ENCODE results near the gene COL8A1.

Gene COL8A1

DNA sequence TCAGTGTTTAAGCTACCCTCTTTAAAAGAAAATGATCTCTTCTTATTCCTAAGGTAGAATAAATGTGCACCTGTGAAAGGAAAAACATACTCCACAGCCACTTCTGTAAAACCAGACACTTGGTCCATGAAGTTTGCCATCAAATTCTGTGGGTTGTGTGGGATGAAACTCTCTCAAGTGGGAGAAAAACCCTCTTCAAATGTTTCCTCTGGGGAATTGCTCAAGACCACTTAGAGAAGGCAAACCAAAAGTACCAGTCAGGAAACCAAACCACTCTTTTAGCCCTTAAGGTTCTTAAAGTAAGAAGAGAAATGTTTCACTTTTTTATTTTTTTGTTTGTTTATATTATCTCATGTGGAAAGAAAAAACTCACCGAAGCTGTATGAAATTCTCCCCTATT is 1.2 kb downstream of the COL8A1 start:
- no peak for DNase-seq (ENCODE audit: low read depth)

GRCh38 chr3:99640214-99640851 is 1.9 kb downstream of the COL8A1 start:
- DNase-seq (ENCODE audit: low read depth): no peak

DNA sequence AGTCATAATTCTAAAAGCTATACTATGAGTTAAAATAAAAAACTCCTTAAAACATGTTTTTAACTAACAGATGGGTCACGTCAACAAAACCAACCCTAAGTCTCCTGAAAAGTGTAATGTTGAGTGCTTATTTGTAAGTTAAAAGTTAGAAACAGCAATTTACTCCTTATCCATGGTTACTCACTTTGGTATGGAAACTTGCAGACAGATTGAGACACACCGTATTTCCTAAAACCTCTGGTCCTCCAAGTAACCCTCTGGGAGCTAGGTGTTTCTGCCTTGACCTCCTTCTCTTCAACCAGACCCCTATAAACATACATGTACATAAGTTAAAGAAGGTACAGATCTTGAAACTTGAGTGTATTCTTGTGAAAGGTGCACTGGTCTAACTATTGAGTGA is 3.1 kb downstream of the COL8A1 start:
- DNase-seq (ENCODE audit: low read depth): no peak

GRCh38 chr3:99641982-99642381 is 3.6 kb downstream of the COL8A1 start:
- no peak for DNase-seq (ENCODE audit: low read depth)

DNA sequence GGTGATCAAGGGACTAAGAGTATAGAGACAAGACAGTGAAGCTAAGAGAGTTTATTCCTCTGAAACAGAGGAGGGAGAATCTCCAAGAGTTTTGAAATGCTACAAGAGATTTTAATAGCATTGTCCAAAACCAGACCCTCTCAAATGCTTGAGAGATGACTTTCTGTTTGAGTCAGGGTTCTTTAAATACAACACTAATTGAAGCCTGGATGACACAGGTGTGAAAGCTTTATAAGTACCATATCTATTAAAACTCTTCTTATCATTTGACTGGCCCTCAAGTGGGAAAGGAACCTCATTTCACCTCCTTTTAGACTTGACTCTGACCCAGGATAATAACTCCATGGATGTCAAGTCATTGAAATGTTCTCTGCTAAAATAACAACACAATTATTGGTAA is 5.6 kb downstream of the COL8A1 start:
- no peak for DNase-seq (ENCODE audit: low read depth)

DNA sequence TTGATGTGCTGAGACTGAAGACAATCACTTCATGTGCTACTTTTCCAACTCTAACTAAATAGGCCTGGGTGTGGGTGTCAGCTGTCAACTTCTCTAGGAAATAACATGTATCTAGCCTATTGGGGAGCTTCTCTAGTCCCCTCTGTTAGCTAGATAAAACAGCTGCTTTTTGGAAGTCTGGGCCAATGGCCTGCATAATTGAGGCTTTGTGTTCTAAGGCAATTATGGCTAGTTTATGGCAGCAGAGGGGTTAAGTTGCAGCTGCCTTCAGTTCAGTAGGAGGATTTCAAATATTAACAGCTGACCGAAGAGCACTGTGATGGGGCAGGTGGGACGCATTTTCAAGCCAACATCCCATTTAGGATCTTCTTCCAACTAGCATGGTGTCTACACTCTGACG is 6.4 kb downstream of the COL8A1 start:
- no peak for DNase-seq (ENCODE audit: low read depth)

DNA sequence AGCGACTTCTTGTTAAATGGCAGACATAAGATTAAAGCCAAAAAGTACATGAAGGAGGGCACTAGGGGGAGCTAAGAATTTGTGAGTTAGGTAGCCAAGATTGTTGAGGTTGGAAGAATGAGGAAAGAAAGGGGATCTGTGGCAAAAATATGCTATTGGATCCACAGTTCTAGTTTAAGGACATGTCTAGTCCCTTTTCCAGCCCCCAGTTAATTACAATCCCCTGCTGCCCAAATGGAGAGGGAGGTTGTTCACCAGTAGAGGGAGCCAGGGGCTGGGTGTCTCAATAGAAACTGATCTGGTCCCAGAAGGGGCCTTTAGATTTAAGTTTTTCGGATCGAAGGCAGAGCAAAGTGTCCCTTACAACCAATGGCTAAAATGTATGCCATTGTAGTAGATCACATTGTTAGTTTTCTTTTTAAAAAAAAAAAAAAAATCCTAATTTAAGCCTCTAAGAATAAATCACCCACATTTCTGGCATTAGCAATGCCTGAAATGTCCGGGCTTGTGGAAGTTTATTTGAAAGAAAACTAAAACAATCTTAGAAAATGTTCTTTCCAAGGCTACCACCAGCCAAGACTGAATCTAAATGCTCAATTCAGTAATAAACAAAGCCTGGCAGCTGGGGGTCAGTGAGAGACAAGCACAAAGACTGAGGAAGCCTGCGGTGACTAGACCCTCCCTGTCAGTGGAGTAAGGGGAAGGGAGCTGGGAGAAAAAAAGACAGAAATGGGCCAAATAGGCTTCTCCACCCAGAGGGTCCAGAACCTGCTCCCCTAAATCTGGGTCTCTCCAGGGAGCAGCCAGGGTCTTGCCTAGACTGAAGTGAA is 7.1 kb downstream of the COL8A1 start:
- DNase-seq (ENCODE audit: low read depth): no peak

- DNase-seq (ENCODE audit: low read depth): no peak
Measured at GRCh38 chr3:99646107-99646435, 7.7 kb downstream of the COL8A1 start.

- DNase-seq (ENCODE audit: low read depth): no peak
Measured at GRCh38 chr3:99647081-99647480, 8.7 kb downstream of the COL8A1 start.

DNA sequence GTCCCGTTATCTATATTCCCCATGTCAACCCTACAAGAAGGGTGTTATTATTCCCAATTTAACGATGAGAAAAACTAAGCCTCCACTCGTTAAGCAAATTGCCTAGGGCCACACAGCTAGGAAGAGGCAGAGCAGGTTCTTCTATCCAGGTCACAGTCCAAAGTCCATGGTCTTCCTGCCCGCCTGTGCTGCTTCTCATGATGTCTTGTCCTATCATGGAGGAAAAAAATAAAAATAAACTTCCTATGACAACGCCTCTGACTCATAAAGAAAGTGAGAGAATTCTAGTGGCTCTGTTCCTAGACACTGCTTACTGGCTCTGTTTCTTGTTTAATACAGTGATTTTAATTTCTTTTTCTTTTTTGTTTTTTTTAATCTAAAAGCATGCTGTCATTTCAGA is 9.7 kb downstream of the COL8A1 start:
- DNase-seq (ENCODE audit: low read depth): no peak

- no peak for DNase-seq (ENCODE audit: low read depth)
Measured at GRCh38 chr3:99648516-99648915, 10.1 kb downstream of the COL8A1 start.

GRCh38 chr3:99651531-99651930 is 13.1 kb downstream of the COL8A1 start:
- DNase-seq (ENCODE audit: low read depth): no peak

- DNase-seq (ENCODE audit: low read depth): no peak
Measured at GRCh38 chr3:99656624-99657023, 18.2 kb downstream of the COL8A1 start.

- DNase-seq (ENCODE audit: low read depth): no peak
Measured at GRCh38 chr3:99658274-99658673, 19.9 kb downstream of the COL8A1 start.

- no peak for DNase-seq (ENCODE audit: low read depth)
Measured at GRCh38 chr3:99659032-99659431, 20.6 kb downstream of the COL8A1 start.

DNA sequence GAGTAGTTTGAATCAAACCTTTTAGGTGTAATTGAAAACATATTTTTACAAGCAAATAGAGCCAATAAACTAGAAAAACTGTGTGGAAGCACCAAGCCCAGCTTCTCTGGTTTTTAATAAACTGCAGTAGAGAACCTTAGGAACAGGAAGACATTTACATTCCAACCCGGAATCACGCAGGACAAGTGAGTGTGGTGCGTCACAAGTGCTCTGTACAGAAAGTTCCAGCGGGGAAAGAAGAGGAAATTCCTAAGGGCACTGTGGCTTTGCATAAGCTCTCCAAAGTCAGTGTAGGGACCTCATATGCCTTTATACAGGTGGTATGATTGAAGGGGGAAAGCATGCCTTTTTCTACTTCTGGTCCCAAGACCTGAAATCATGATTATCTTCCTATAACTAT is 21.6 kb downstream of the COL8A1 start:
- DNase-seq (ENCODE audit: low read depth): no peak

- DNase-seq (ENCODE audit: low read depth): no peak
Measured at GRCh38 chr3:99662838-99663570, 24.6 kb downstream of the COL8A1 start.

DNA sequence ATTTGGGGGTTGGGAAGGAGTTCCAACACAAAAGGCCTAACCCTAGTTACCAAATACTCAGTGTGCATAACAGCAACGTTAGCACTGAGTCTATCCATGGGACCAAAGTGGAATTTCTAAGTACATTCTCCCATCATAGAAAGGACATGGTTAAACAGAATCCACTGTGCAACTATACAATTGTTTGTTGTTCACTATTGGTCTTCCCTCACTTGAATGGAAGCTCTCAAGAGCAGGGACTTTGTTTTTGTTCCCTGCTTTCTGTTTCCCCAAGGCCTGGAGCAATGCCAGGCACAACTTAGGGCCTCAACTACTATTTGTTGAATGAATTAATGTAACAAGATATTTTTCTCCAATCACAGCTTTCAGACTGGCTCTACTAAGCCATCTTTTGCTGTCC is 25.6 kb downstream of the COL8A1 start:
- no peak for DNase-seq (ENCODE audit: low read depth)

- no peak for DNase-seq (ENCODE audit: low read depth)
Measured at GRCh38 chr3:99665017-99665416, 26.6 kb downstream of the COL8A1 start.

- DNase-seq (ENCODE audit: low read depth): no peak
Measured at GRCh38 chr3:99666201-99666600, 27.8 kb downstream of the COL8A1 start.

DNA sequence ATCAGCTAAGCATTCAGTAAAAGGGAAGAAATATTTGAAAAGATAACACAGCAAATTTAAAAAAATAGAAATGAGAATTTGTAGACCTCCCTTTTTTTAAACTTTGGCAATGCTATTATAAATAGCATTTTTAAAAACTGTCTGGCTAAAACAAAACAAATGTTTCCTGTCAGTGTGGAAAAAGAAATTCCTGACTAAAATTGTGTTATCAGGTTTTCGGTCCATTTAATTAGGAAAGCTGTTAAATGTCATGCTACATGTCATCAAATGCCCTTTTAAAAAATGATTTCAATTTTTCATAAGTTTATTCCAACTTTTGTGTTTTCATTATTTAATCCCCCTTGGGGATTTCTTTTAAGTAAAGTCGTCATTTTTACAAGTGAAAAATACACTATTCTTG is 29.6 kb downstream of the COL8A1 start:
- DNase-seq (ENCODE audit: low read depth): no peak

GRCh38 chr3:99669879-99670555 is 31.6 kb downstream of the COL8A1 start:
- no peak for DNase-seq (ENCODE audit: low read depth)

DNA sequence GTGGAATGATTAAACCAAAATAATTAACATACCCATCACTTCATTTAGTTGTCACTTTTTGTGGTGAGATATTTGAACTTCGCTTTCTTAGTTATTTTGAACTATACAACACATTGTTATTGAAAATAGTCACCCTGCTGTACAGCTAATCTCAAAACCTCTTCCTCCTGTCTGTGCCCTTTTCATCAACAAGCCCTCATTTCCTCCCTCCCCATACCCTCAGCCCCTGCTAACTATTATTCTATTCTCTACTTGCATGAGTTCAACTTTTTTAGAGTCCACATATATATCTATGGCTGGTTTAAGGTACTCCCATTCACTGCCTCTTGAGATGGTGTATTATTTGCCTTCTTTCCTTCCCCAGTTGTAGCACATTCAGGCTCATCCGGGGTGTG is 32.2 kb downstream of the COL8A1 start:
- no peak for DNase-seq (ENCODE audit: low read depth)

Data from stimulated activated CD8-positive, alpha-beta memory T cell treated with anti-CD3 and anti-CD28 coated beads, Interleukin-15, amount 100 ng/mL, for 1 hour (primary cell).